Measurements from ENCODE around the gene GAP43.

- no peak for TF ChIP-seq CTCF (IDR thresholded peaks at IDR 0.05; ENCODE audit: borderline replicate concordance, extremely low read depth, low read length, poor library complexity, severe bottlenecking)
- TF ChIP-seq EZH2 (IDR thresholded peaks at IDR 0.05; ENCODE audit: borderline replicate concordance, low read depth, low read length, severe bottlenecking): no peak
Observed at GRCh38 chr3:115577000-115577399, 46.3 kb upstream of the GAP43 start.
